Hepatocyte (in vitro differentiated cells): ENCODE measurements around the gene FXYD6. TPM values are rescaled to one million over a fixed set of nuclear protein-coding genes. Genes with fewer than 3 reads are reported as not detected.
A peak's percentile ranks its signal among the peaks of the same experiment; 100 is the strongest.

Experiments
- DNase-seq: peaks from one replicate; pipeline ENCODE4 v3.0.0-alpha.2; 2016; ENCODE audit warnings: low spot score
- H2AFZ ChIP-seq: fragments of 200-600 bp; sonication (generic); 2 replicates; pipeline ENCODE4 v1.6.0; 2016; ENCODE audit warnings: antibody characterized with exemption, mild to moderate bottlenecking
- H3K27ac ChIP-seq: fragments of 200-600 bp; sonication (generic); 2 replicates; pipeline ENCODE4 v1.5.1; 2016; ENCODE audit warnings: mild to moderate bottlenecking
- H3K27me3 ChIP-seq: fragments of 200-600 bp; sonication (generic); 2 replicates; pipeline ENCODE4 v1.6.1; 2016
- H3K36me3 ChIP-seq: fragments of 200-600 bp; sonication (generic); replicated peaks from 2 replicates; pipeline ENCODE4 v1.5.1; 2016; ENCODE audit warnings: low read depth; ENCODE audit not compliant: insufficient read depth
- H3K4me1 ChIP-seq: fragments of 200-600 bp; sonication (generic); 2 replicates; pipeline ENCODE4 v1.5.1; 2016; ENCODE audit warnings: mild to moderate bottlenecking, moderate library complexity; ENCODE audit not compliant: insufficient read depth
- H3K4me2 ChIP-seq: fragments of 200-600 bp; sonication (generic); 2 replicates; pipeline ENCODE4 v1.6.0; 2016
- H3K4me3 ChIP-seq: fragments of 200-600 bp; sonication (generic); 2 replicates; pipeline ENCODE4 v1.5.1; 2016; ENCODE audit warnings: mild to moderate bottlenecking
- H3K79me2 ChIP-seq: fragments of 200-600 bp; sonication (generic); 2 replicates; pipeline ENCODE4 v1.6.0; 2017; ENCODE audit warnings: mild to moderate bottlenecking
- H3K9me2 ChIP-seq: fragments of 200-600 bp; sonication (generic); replicated peaks from 2 replicates; pipeline ENCODE4 v1.6.0; 2017; ENCODE audit warnings: mild to moderate bottlenecking; ENCODE audit not compliant: insufficient read depth
- H3K9me3 ChIP-seq: fragments of 200-600 bp; sonication (generic); 2 replicates; pipeline ENCODE4 v1.5.1; 2016; ENCODE audit warnings: low read depth, mild to moderate bottlenecking
- H4K20me1 ChIP-seq: fragments of 200-600 bp; sonication (generic); 2 replicates; pipeline ENCODE4 v1.6.0; 2016; ENCODE audit warnings: mild to moderate bottlenecking; ENCODE audit not compliant: insufficient read depth, poor library complexity, severe bottlenecking
- EZH2 ChIP-seq: fragments of 200-600 bp; sonication (generic); IDR thresholded peaks from 2 replicates; pipeline ENCODE4 v1.6.1; 2016; ENCODE audit warnings: antibody characterized with exemption, mild to moderate bottlenecking, borderline replicate concordance
- EZH2phosphoT487 ChIP-seq: fragments of 200-600 bp; sonication (generic); IDR thresholded peaks from one replicate; pipeline ENCODE4 v1.6.1; 2018; ENCODE audit warnings: antibody characterized with exemption, mild to moderate bottlenecking, low read depth, moderate library complexity; ENCODE audit not compliant: unreplicated experiment, severe bottlenecking
- WGBS: methylation state at CpG from one replicate; pipeline ENCODE4 v1.1.6; 2016; ENCODE audit warnings: low lambda C conversion rate; ENCODE audit errors: missing lambda C conversion rate; 5-methylcytosine and 5-hydroxymethylcytosine counted together
- polyA plus RNA-seq: library from polyadenylated mRNA; unstranded; fragments of >200 nt; fragmentation: Nextera tagmentation; extraction: Ambion mirVana; gene quantifications from 2 replicates; pipeline ENCODE4 v1.2.1, GENCODE V29; 2016
- total RNA-seq: library from RNA; depleted of rRNA; stranded (reverse); fragments of >200 nt; gene quantifications from 2 replicates; pipeline ENCODE4 v1.2.3, GENCODE V29; 2014
- TF ChIP-seq, protein P1 (sequence below): fragments of 200-600 bp; sonication (generic); IDR thresholded peaks from 2 replicates; pipeline ENCODE4 v1.5.1; 2016; ENCODE audit warnings: antibody characterized with exemption, mild to moderate bottlenecking; ENCODE audit not compliant: poor library complexity

Gene FXYD6
- total and polyA plus RNA-seq, 2 experiments from 2014 or later: 28.3 to 56.9 TPM

DNA sequence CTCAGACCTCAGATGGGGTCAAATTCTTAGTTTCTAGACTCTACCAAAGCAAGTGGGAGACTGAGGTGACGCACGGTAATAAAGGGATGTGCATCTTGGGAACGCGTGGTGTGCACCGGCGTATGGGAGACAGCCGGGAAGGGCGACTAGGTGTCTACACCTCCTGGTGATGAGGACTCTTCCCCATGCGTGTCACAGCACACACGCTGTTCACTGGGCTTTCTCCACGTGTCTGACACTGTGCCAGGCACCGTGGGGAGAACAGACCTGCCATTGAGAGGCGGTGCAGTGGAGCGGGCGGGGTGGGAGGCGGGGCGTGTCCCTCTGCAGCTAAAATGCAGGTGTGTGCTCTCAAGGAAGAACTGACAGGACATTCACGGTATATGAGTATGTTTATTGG is 5.3 kb downstream of the FXYD6 start:
- Histone ChIP-seq H3K27ac (no peak overlapping the region), H2AFZ (no peak overlapping the region), H4K20me1 (no peaks in the 10 kb centered on the region), H3K9me3 (no peaks in the 10 kb centered on the region), H3K4me1 (peaks cover 30% of the 10 kb centered on the region), H3K36me3 (no peaks in the 10 kb centered on the region), H3K27me3 (peaks cover 22% of the 10 kb centered on the region), H3K79me2 (no peaks in the 10 kb centered on the region), H3K9me2 (no peaks in the 10 kb centered on the region), H3K4me3 (no peak overlapping the region), H3K4me2 (no peak overlapping the region)
- no peak for DNase-seq
- 87% methylated on average over 18 of the region's 18 CpGs for WGBS
- TF ChIP-seq, protein P1, sequence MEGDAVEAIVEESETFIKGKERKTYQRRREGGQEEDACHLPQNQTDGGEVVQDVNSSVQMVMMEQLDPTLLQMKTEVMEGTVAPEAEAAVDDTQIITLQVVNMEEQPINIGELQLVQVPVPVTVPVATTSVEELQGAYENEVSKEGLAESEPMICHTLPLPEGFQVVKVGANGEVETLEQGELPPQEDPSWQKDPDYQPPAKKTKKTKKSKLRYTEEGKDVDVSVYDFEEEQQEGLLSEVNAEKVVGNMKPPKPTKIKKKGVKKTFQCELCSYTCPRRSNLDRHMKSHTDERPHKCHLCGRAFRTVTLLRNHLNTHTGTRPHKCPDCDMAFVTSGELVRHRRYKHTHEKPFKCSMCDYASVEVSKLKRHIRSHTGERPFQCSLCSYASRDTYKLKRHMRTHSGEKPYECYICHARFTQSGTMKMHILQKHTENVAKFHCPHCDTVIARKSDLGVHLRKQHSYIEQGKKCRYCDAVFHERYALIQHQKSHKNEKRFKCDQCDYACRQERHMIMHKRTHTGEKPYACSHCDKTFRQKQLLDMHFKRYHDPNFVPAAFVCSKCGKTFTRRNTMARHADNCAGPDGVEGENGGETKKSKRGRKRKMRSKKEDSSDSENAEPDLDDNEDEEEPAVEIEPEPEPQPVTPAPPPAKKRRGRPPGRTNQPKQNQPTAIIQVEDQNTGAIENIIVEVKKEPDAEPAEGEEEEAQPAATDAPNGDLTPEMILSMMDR: no peak
- TF ChIP-seq EZH2 (no peak), EZH2phosphoT487 (no peak)

DNA sequence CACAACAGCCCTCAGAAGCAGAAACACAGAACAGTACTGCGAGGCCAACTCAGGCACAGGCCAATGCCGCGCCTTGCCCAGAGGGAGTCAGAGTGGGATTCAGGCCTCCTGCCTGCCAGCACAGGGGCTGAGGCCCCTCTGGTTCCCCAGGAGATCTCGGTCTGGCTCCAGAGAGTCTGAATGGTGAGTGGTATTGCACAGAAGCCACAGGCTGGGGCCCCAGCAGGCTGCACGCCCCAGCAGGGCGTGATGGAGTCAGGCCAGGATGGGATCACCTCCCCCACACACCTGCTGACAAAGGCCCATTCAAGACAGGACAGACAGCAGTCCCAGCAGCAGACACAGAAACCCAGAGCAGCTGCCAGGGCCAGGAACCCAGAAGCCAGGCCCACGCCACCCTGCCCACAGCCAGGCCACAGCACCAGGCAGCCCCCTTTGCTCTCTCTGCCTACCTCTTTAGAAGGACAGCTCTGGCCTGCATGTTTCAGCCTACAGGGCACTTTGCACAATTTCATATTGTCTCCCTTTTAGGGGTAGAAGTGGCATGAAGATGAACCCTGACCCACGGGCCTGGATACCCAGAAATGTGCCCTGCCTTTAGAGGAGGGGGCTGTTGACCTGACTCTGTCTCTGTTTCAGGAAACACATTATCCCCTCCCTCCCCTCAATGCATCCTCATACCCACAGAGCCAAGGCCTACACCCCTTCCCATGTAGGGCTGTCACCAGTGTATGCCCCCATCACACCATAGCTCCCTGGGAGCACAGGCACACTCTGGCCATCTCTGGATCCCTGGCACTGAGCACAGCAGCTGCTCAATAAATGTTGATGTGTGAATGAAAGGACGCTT is 6.1 kb downstream of the FXYD6 start:
- Histone ChIP-seq H2AFZ (no peak overlapping the region), H3K27me3 (peaks cover 15% of the 10 kb centered on the region), H4K20me1 (no peaks in the 10 kb centered on the region), H3K36me3 (no peaks in the 10 kb centered on the region), H3K4me3 (no peak overlapping the region), H3K4me1 (peaks cover 24% of the 10 kb centered on the region), H3K4me2 (peak overlapping the region; percentile 17), H3K79me2 (peaks cover 2% of the 10 kb centered on the region), H3K9me2 (no peaks in the 10 kb centered on the region), H3K27ac (peak overlapping the region; percentile 31), H3K9me3 (no peaks in the 10 kb centered on the region)
- peak; percentile 53 for DNase-seq
- WGBS: 73% methylated on average over 9 of the region's 9 CpGs
- no peak for TF ChIP-seq EZH2
- TF ChIP-seq, protein P1: no peak
- no peak for TF ChIP-seq EZH2phosphoT487

DNA sequence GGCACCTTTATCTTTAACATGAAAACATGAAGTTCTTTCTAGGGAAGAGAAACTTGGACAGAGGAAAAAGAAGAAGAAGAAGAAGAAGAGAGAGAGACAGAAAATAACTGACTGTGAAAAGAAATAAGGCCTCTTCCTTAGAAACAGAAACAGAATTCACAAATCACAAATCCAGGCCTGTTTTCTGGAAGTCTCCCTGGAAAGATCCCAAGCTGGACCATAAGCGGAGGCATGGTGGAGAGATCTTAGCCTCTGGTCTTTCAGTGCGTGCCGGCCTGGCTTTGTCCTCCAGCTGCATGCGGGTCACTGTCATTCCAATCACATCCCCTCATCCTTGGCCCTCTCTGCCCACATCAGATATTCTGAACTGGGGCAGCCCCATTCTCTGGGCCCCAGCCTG is 6.9 kb downstream of the FXYD6 start:
- Histone ChIP-seq H3K9me2 (no peaks in the 10 kb centered on the region), H3K79me2 (peaks cover 2% of the 10 kb centered on the region), H3K27ac (peak overlapping the region; percentile 31), H2AFZ (no peak overlapping the region), H3K27me3 (peaks cover 9% of the 10 kb centered on the region), H3K9me3 (no peaks in the 10 kb centered on the region), H3K4me3 (no peak overlapping the region), H4K20me1 (no peaks in the 10 kb centered on the region), H3K36me3 (no peaks in the 10 kb centered on the region), H3K4me2 (peak overlapping the region; percentile 17), H3K4me1 (peaks cover 19% of the 10 kb centered on the region)
- TF ChIP-seq EZH2 (no peak), EZH2phosphoT487 (no peak)
- TF ChIP-seq, protein P1: no peak
- DNase-seq: no peak
- 83% methylated on average over 3 of the region's 4 CpGs for WGBS
